ENCODE data around the gene ZCCHC3. TPM values are rescaled to one million over a fixed set of nuclear protein-coding genes. Genes with fewer than 3 reads are reported as not detected.
A peak's percentile ranks its signal among the peaks of the same experiment; 100 is the strongest.

ZCCHC3 gene
- polyA plus RNA-seq, 4 donors, result 49.6 to 57.3 (median 52.0) TPM

DNA sequence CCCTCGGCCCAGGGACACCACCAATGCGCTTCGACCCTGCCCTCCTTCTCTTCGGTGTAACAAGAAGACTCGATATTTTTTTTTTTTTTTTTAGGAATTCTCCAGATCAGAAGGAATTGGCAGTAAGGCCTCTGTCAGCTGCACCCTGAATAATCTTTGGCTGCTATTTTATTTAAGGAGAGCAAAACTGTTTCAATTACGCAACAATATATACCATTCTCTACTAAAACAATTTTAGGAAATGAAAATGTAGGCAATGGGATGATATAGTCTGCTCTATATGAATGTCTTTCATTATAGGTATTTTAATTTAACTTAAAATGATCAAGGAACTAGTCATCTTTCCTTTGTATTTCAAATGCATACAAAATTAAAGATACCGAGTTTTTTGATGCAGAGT lies 13.3 kb downstream of the ZCCHC3 start:
- DNase-seq (ENCODE audit: low read depth in 4 of 4, low spot score in 3 of 4), result no peak

- DNase-seq (ENCODE audit: low read depth in 4 of 4, low spot score in 3 of 4), result no peak
Measured at GRCh38 chr20:311609-312008, 14.2 kb downstream of the ZCCHC3 start.

DNA sequence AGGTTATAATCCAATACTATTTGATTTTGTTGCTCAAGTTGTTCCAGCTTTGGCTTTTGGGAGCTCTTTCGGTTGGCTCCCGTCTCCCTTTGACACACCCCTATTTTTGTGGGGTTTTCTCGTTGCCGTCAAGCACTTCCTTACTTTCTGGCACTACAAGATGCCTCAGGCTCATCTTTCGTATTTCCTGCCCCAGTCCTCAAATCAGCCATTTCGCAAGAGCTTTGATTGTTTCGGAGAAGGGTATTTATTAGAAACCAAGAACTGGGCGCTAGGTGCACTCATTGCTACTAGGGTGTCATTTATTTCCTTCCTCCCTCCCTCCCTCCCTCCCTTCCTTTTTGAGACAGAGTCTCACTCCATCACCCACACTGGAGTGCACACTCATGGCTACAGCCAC lies 14.7 kb downstream of the ZCCHC3 start:
- no peak for DNase-seq (ENCODE audit: low read depth in 4 of 4, low spot score in 3 of 4)

- DNase-seq (ENCODE audit: low read depth in 4 of 4, low spot score in 3 of 4), result no peak
Measured at GRCh38 chr20:312866-313265, 15.5 kb downstream of the ZCCHC3 start.

GRCh38 chr20:313402-313801 lies 16.0 kb downstream of the ZCCHC3 start:
- DNase-seq (ENCODE audit: low read depth in 4 of 4, low spot score in 3 of 4), result no peak

DNA sequence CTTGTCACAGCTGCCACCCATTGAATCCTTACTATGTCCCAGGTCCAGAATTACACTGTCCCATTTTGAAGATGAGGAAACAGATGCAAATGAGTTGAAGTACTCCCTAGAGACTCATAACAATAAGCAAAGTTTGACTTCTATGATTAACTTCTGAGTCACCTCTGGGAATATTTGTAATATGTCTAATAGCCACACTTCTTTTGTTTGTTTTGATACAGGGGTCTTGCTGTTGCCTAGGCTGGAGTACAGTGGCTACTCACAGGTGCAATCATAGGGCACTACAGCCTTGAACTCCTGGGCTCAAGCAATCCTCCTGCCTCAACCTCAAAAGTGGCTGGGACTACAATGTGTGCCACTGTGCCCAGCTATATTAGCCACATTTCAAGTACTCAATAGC lies 16.6 kb downstream of the ZCCHC3 start:
- DNase-seq (ENCODE audit: low read depth in 4 of 4, low spot score in 3 of 4), result no peak

GRCh38 chr20:316316-317068 lies 19.1 kb downstream of the ZCCHC3 start:
- no peak for DNase-seq (ENCODE audit: low read depth in 4 of 4, low spot score in 3 of 4)

GRCh38 chr20:324177-325044 lies 27.0 kb downstream of the ZCCHC3 start:
- peak; percentile 74 to 81 (median 78) for DNase-seq (ENCODE audit: low read depth in 4 of 4, low spot score in 3 of 4)

DNA sequence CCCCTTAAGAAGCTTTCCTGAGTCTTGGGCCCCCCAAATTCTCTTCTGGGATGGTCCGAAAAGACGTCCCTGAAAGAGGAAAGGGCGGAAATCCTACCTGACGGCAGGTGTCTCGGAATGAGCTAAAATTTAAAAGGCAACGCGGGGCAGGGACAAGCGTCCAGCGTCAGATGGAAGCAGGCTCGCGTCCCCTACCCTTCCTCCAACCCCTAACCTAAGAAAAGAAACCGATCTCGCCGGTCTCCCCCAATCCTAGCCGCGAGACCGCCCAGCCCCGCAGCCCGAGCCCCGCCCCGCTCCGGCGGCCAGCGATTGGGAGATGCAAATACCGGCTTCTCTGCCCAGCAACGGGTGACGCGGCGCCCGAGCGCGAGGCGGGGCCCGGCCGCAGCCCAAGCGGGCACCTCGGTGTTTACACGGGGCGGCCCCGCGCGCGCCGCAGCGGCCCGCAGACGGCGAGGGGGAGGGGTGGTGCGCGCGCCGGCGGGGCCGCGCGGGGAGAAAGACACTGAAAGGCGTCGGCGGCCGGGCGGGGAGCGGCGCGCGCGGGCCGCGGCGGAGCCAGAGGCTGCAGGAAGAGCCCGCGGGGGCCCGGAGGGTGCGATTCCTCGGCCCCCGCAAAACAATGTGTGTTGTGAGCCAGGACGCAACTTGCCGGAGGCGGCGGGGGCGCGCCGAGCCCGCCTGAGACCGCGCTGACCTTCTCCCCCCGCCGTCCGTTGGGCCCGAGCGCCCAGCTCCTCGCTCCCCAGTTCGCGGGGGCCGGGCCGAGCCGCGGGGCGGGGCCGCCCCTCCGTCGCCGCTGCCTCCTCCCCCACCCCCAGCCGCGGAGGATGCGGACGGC lies 27.9 kb downstream of the ZCCHC3 start, which contains the start of gene SOX12:
Gene SOX12 (plus strand): TSS at position 508 of the 844 bp plus-strand sequence. CDS start 373 bp downstream, outside the sequence.
- peak; percentile 86 to 92 (median 88) for DNase-seq (ENCODE audit: low read depth in 4 of 4, low spot score in 3 of 4)

DNA sequence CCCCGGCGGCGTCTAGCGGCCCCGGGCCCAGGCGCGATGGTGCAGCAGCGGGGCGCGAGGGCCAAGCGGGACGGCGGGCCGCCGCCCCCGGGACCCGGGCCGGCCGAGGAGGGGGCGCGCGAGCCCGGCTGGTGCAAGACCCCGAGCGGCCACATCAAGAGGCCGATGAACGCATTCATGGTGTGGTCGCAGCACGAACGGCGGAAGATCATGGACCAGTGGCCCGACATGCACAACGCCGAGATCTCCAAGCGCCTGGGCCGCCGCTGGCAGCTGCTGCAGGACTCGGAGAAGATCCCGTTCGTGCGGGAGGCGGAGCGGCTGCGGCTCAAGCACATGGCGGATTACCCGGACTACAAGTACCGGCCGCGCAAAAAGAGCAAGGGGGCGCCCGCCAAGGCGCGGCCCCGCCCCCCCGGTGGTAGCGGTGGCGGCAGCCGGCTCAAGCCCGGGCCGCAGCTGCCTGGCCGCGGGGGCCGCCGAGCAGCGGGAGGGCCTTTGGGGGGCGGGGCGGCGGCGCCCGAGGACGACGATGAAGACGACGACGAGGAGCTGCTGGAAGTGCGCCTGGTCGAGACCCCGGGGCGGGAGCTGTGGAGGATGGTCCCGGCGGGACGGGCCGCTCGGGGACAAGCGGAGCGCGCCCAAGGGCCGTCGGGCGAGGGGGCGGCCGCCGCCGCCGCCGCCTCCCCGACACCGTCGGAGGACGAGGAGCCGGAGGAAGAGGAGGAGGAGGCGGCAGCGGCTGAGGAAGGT lies 28.7 kb downstream of the ZCCHC3 start:
- peak in 1 of 4 donors; percentile 60 for DNase-seq (ENCODE audit: low read depth in 4 of 4, low spot score in 3 of 4)

- DNase-seq (ENCODE audit: low read depth in 4 of 4, low spot score in 3 of 4), result peak in 1 of 4 donors; percentile 38
Measured at GRCh38 chr20:326645-327185, 29.3 kb downstream of the ZCCHC3 start.

DNA sequence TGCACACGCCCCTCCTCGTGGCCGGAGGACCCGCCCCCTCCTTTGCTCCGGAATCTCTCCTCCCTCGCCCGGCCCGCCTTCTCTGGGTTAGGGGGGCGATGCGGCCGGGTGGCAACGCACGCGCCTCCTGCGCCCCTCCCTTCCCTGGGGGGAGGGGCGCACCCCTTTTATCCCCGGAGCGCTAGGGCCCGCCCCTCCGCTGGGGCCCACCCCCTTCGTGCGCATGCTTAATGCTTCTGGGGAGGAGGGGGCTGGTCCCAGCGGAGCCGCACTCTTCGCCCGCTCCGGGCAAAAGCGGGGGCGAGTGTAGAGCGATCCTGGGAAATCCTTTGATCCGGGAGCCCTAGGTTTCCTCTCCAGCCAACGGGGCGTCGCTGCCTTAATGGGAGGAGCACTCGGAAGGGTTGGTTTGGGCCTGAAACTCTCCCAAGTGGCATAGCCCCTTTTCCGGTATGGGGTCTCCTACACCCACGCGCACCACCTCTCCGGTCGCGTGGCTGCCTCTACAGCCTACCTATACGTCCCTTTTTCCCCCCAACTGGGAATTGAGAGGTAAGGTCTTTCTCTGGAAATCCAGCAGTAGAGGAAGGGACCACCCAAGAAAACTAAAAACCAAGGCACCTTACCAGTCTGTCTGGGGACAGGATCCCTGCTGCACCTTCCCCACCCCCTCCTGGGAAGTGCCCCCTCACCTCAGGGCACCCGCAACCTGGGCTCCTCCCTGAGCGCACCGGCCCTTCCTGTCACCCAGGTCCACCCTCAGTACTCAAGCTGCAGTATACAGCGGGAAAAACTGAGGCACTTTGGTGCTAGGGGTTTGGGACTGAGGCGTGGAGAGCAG lies 30.0 kb downstream of the ZCCHC3 start:
- DNase-seq (ENCODE audit: low read depth in 4 of 4, low spot score in 3 of 4), result peak; percentile 83 to 93 (median 90)

DNA sequence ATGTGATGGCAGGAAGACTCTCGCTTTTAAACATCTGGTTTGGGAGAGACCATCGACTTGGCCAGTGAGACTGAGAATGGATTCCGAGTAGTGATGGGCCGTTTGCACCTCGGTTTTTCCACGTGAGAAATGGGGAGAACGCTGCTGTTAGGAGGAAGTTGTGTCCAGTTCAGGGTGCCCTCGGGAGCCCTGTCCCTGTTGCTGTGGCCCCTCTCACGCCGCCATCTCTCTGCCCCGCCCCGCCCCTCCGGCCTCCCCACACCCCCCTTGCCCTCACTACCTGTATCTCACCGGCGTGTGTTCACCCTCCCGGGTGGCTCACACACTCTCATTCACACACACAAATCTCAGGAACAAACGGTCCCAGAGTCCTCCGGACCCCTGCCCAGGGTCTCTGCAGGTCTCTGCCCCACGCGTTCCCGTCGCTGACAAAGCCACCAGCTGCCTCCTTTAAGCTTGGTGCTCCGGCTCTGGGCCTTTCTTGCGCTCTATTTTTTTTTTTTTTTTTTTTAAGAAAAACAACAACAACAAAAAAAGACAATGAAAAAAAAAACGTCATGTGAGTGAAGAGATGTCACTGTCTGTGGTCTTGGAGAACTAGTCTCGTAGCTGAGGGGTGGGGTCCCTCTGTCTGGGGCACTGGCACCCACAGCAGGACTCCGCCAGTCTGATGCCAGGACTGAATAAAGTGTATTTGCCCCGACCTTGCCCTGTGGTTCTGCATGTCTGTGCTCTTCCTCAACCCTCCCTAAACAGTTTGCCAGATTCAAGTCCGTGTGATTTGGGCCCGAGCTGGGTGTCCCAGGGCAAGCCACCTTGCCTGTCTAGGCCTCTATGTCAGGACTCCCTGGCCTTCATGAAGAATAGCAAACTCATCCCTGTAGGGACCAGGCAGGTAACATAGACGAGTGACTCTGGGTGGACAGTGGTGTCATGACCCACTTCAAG lies 30.9 kb downstream of the ZCCHC3 start:
- no peak for DNase-seq (ENCODE audit: low read depth in 4 of 4, low spot score in 3 of 4)

GRCh38 chr20:328975-329695 lies 31.8 kb downstream of the ZCCHC3 start:
- no peak for DNase-seq (ENCODE audit: low read depth in 4 of 4, low spot score in 3 of 4)

DNA sequence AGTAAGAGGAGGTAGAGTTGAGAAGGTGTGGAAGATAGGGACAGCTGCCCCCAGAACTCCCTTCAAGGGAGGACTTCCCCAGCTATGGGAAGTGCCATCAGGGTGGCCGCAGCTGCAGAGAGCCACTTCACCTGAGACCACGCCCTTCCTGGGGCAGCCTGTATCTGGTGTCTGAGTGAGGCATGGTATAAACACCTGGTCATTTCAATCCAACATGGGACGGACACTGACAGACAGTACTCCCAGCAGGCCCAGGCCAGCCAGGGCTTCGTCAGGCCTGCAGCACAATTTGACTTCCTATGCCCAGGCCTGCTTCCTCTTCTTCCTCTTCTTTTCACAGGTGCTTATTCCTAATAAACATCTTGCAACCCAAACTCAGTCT lies 32.5 kb downstream of the ZCCHC3 start:
- no peak for DNase-seq (ENCODE audit: low read depth in 4 of 4, low spot score in 3 of 4)

DNA sequence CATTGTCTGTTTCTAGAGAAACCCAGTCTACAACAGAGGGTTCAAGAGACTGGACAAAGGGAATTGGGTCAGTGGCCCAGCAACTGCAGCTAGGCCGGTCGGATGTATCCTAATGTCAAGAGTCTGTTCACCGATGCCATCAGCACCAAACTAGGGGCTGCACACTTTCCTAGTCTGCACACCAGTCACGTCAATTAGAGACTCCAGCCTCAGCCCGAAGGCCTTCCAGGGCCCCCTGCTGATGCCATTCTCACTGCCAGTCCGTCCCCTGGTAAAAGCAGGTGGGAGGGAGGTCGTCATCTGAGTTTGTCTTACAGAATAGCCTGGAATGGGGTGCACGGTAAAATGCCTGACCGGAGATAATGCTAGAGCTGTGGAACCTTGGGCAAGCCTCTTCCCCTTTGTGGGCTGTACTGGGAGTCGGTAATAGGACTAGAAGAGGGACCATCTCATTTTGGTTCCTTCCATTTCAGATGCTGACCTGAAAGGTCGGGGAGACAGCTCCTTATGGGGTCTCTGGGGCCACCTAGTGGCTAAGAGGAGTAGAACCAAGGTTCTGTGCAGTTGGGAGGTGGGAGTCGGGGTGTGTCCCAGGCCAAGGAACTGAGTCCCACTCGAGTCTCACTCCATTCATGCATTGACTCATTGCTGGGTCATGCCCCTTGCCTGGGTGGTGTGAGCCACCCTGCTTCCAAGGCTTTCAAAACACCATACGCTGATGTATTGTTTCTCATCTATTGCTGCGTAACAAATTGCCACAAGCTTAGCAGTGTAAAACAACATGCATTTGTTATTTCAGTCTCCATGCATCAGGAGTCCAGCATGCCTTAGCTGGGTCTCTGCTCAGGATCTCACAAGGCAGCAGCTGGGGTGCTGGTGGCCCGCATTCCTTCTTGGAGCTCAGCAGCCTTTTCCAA lies 33.1 kb downstream of the ZCCHC3 start:
- peak in 1 of 4 donors; percentile 55 for DNase-seq (ENCODE audit: low read depth in 4 of 4, low spot score in 3 of 4)

All from right renal pelvis (tissue), 4 donors.